GM19240 (cell line): Measurements from ENCODE around the gene SLC11A2.
"Not testable (repeated sequence)": the region's sequence is repeated elsewhere in the genome, so short reads cannot be mapped to it uniquely, and the experiment has no call there.

Experiments used
- DNase-seq: peaks from one replicate; pipeline ENCODE4 v3.0.0; 2011; ENCODE audit warnings: low spot score; ENCODE audit not compliant: insufficient read length

SLC11A2 gene

GRCh38 chr12:50949801-50950302 is 76.3 kb downstream of the SLC11A2 start:
- no peak for DNase-seq

- no peak for DNase-seq
Measured at GRCh38 chr12:50948798-50949197, 77.4 kb downstream of the SLC11A2 start.

GRCh38 chr12:50947933-50948626 is 78.1 kb downstream of the SLC11A2 start:
- DNase-seq, result no peak

- no peak for DNase-seq
Measured at GRCh38 chr12:50937653-50938052, 88.5 kb downstream of the SLC11A2 start.

- DNase-seq, result no peak
Measured at GRCh38 chr12:50936821-50937530, 89.2 kb downstream of the SLC11A2 start.

- DNase-seq, result no peak
Measured at GRCh38 chr12:50934981-50935807, 91.0 kb downstream of the SLC11A2 start.

- no peak for DNase-seq
Measured at GRCh38 chr12:50934371-50934851, 91.8 kb downstream of the SLC11A2 start.

- DNase-seq, result no peak
Measured at GRCh38 chr12:50933459-50934124, 92.6 kb downstream of the SLC11A2 start.

- no peak for DNase-seq
Measured at GRCh38 chr12:50932787-50933280, 93.3 kb downstream of the SLC11A2 start.

GRCh38 chr12:50930477-50930876 is 95.7 kb downstream of the SLC11A2 start:
- DNase-seq, result not testable (repeated sequence)

GRCh38 chr12:50929831-50930230 is 96.4 kb downstream of the SLC11A2 start:
- no peak for DNase-seq
